Calu3 (cell line): ENCODE results near the gene RPTOR. TPM values are rescaled to one million over a fixed set of nuclear protein-coding genes. Genes with fewer than 3 reads are reported as not detected.

Experiments used
- BruUV-seq: library from RNA; stranded (reverse); fragments of 400-500 nt; replicated peaks from 2 replicates; lab custom pipeline; 2021; lab: Mats Ljungman, UMichigan
- CTCF ChIA-PET: fragments of 300-600 bp; sonication (Branson Sonifier 250); formaldehyde crosslinking; loops from one replicate; lab custom pipeline; 2022; ENCODE audit warnings: antibody characterized with exemption; lab: Charles Lee
- DNase-seq: peaks from one replicate; pipeline ENCODE4 v3.0.0; 2022
- H3K27ac Mint-ChIP-seq: one replicate; pipeline ENCODE4 v1.8.0; 2022; ENCODE audit warnings: mixed read lengths; ENCODE audit not compliant: unreplicated experiment
- H3K27me3 Mint-ChIP-seq: one replicate; pipeline ENCODE4 v1.8.0; 2022; ENCODE audit warnings: mixed read lengths; ENCODE audit not compliant: unreplicated experiment
- H3K36me3 Mint-ChIP-seq: one replicate; pipeline ENCODE4 v1.8.0; 2022; ENCODE audit warnings: mild to moderate bottlenecking, moderate library complexity, mixed read lengths; ENCODE audit not compliant: insufficient read depth, unreplicated experiment
- H3K4me1 Mint-ChIP-seq: one replicate; pipeline ENCODE4 v1.8.0; 2022; ENCODE audit warnings: mild to moderate bottlenecking, low read depth, mixed read lengths; ENCODE audit not compliant: unreplicated experiment
- H3K4me3 Mint-ChIP-seq: one replicate; pipeline ENCODE4 v1.8.0; 2022; ENCODE audit warnings: mild to moderate bottlenecking, low read depth, moderate library complexity, mixed read lengths; ENCODE audit not compliant: unreplicated experiment
- H3K9me3 Mint-ChIP-seq: one replicate; pipeline ENCODE4 v1.8.0; 2022; ENCODE audit warnings: low read depth, mixed read lengths; ENCODE audit not compliant: unreplicated experiment
- CTCF ChIP-seq: fragments of 200-600 bp; IDR thresholded peaks from one replicate; pipeline ENCODE4 v1.8.0; 2022; ENCODE audit warnings: antibody characterized with exemption; ENCODE audit not compliant: unreplicated experiment
- intact Hi-C: fragments of 100-400 bp; cut with micrococcal nuclease; formaldehyde crosslinking; loops from one replicate; pipeline ENCODE4 v1.10.0; 2022; ENCODE audit not compliant: unreplicated experiment
- total RNA-seq: library from RNA; stranded (reverse); gene quantifications from 2 replicates; pipeline ENCODE4 v1.2.3, GENCODE V29; 2022

Gene RPTOR
- total RNA-seq, 1 experiment from 2014 or later = 41.8 TPM

GRCh38 chr17:80857756-80858171 lies 313.1 kb downstream of the RPTOR start:
- intact Hi-C loops = no loop called here
- Mint-ChIP-seq H3K27me3 (no peaks in the 10 kb centered on the region), H3K36me3 (peaks cover 12% of the 10 kb centered on the region), H3K4me1 (peaks cover 20% of the 10 kb centered on the region), H3K27ac (peak overlapping the region; percentile 83), H3K9me3 (no peaks in the 10 kb centered on the region), H3K4me3 (no peak overlapping the region)
- no peak for TF ChIP-seq CTCF
- DNase-seq = no peak
- CTCF ChIA-PET = interaction anchor here (0.7 kb wide), 1 partner anchor 1082 kb away, joined by 5 read pairs; no protein-coding TSS in a partner anchor
- no TSS peak for BruUV-seq

- H3K27ac Mint-ChIP-seq = peak overlapping the region; percentile 83
- peaks cover 12% of the 10 kb centered on the region for H3K36me3 Mint-ChIP-seq
- CTCF ChIA-PET = interaction anchor here (0.7 to 1.2 kb wide), 2 partner anchors 25 to 1081 kb away, joined by 3 to 5 read pairs; no protein-coding TSS in a partner anchor
- H3K27me3 Mint-ChIP-seq = no peaks in the 10 kb centered on the region
- H3K9me3 Mint-ChIP-seq = no peaks in the 10 kb centered on the region
- DNase-seq = no peak
- peaks cover 20% of the 10 kb centered on the region for H3K4me1 Mint-ChIP-seq
- TF ChIP-seq CTCF = no peak
- BruUV-seq = no TSS peak
- H3K4me3 Mint-ChIP-seq = no peak overlapping the region
- intact Hi-C loops = no loop called here
These were observed 313.8 kb downstream of the RPTOR start for GRCh38 chr17:80858301-80859001.

- no TSS peak for BruUV-seq
- no peak for DNase-seq
- intact Hi-C loops = no loop called here
- H3K4me1 Mint-ChIP-seq = peaks cover 20% of the 10 kb centered on the region
- H3K4me3 Mint-ChIP-seq = no peak overlapping the region
- TF ChIP-seq CTCF = no peak
- peak overlapping the region; percentile 83 for H3K27ac Mint-ChIP-seq
- H3K36me3 Mint-ChIP-seq = peaks cover 12% of the 10 kb centered on the region
- no peaks in the 10 kb centered on the region for H3K27me3 Mint-ChIP-seq
- H3K9me3 Mint-ChIP-seq = no peaks in the 10 kb centered on the region
- CTCF ChIA-PET = interaction anchor here (1.2 kb wide), 1 partner anchor 26 kb away, joined by 3 read pairs; no protein-coding TSS in a partner anchor
These were observed 314.6 kb downstream of the RPTOR start for GRCh38 chr17:80859002-80859941.

GRCh38 chr17:80860101-80860671 lies 315.5 kb downstream of the RPTOR start:
- no peak for DNase-seq
- no peak for TF ChIP-seq CTCF
- H3K36me3 Mint-ChIP-seq = peaks cover 12% of the 10 kb centered on the region
- H3K27ac Mint-ChIP-seq = no peak overlapping the region
- intact Hi-C loops = no loop called here
- H3K4me3 Mint-ChIP-seq = no peak overlapping the region
- CTCF ChIA-PET = interaction anchor here (1.2 kb wide), 1 partner anchor 27 kb away, joined by 3 read pairs; no protein-coding TSS in a partner anchor
- H3K4me1 Mint-ChIP-seq = peaks cover 20% of the 10 kb centered on the region
- no TSS peak for BruUV-seq
- no peaks in the 10 kb centered on the region for H3K9me3 Mint-ChIP-seq
- H3K27me3 Mint-ChIP-seq = no peaks in the 10 kb centered on the region
